Heart left ventricle (tissue), 16 donors: ENCODE results near the gene RABL6. TPM values are rescaled to one million over a fixed set of nuclear protein-coding genes. Genes with fewer than 3 reads are reported as not detected.
A peak's percentile ranks its signal among the peaks of the same experiment; 100 is the strongest.

Experiments
- ATAC-seq, 4 donors: fragments of 200-7000 bp; cut with Tn5 transposase; one replicate each; pipeline ENCODE4 v1.9.1; 2020 to 2022; ENCODE audit warnings: moderate library complexity in 4 of 4, mild to moderate bottlenecking in 3 of 4, moderate number of reproducible peaks in 1 of 4
- DNase-seq, 5 donors: peaks; one replicate each; pipeline ENCODE4 v3.0.0-alpha.2; 2020
- H3K27ac ChIP-seq, 12 donors: fragments of 200-600 bp; sonication (generic) in 4 of 12; one replicate each; pipeline versions ENCODE4 v1.5.0 to v1.8.0; 2016 to 2022; ENCODE audit warnings: mild to moderate bottlenecking in 2 of 12
- H3K27me3 ChIP-seq, 9 donors: fragments of 200-600 bp; sonication (generic) in 2 of 9; one replicate each; pipeline versions ENCODE4 v1.5.1 to v1.8.0; 2016 to 2022; ENCODE audit warnings: mild to moderate bottlenecking in 3 of 9
- H3K36me3 ChIP-seq, 9 donors: fragments of 200-600 bp; sonication (generic) in 2 of 9; one replicate each; pipeline versions ENCODE4 v1.5.0 to v1.8.0; 2018 to 2022; ENCODE audit warnings: mild to moderate bottlenecking in 2 of 9
- H3K4me1 ChIP-seq, 12 donors: fragments of 200-600 bp; sonication (generic) in 4 of 12; one replicate each; pipeline versions ENCODE4 v1.5.0 to v1.8.0; 2016 to 2022; ENCODE audit warnings: mild to moderate bottlenecking in 3 of 12
- H3K4me3 ChIP-seq, 12 donors: fragments of 200-600 bp; sonication (generic) in 4 of 12; one replicate each; pipeline versions ENCODE4 v1.5.0 to v1.8.0; 2017 to 2022; ENCODE audit warnings: mild to moderate bottlenecking in 9 of 12, moderate library complexity in 4 of 12
- H3K9me3 ChIP-seq, 12 donors: fragments of 200-600 bp; sonication (generic) in 4 of 12; one replicate each; pipeline versions ENCODE4 v1.5.0 to v1.8.0; 2016 to 2022; ENCODE audit warnings: mild to moderate bottlenecking in 1 of 12
- POLR2A ChIP-seq, 2 donors: fragments of 450-650 bp; IDR thresholded peaks; one replicate each; pipeline ENCODE4 v1.6.1; 2017; ENCODE audit warnings: antibody characterized with exemption in 2 of 2, mild to moderate bottlenecking in 2 of 2, moderate library complexity in 2 of 2
- WGBS, 4 donors: extraction: QIAGEN DNeasy Blood & Tissue Kit in 2 of 4; methylation state at CpG; one replicate each; pipeline versions ENCODE4 v1.1.5 to v1.1.7; 2013 to 2018; 5-methylcytosine and 5-hydroxymethylcytosine counted together
- intact Hi-C, 10 donors: fragments of 100-400 bp; cut with DNase I; formaldehyde crosslinking; loops; one replicate each; pipeline versions ENCODE4 v1.11.1 to v1.14.2; 2022
- polyA plus RNA-seq, 2 donors: library from polyadenylated mRNA; stranded (reverse); fragments of 200-250 nt; gene quantifications; one replicate each; pipeline ENCODE4 v1.2.3, GENCODE V29; 2013
- total RNA-seq, 9 donors: library from RNA; depleted of rRNA in 2 of 9; stranded (reverse); fragments of >200 nt in 2 of 9; fragmentation: NEBNext Ultra II Directional in 3 of 9; extraction: Animal tissue kit (Norgen Biotek cat#: 25700) in 3 of 9; gene quantifications; one replicate each; pipeline versions ENCODE4 v1.1.0 to v1.2.4, GENCODE V29; 2016 to 2023
- TF ChIP-seq, protein P1 (sequence below), 12 donors: fragments of 200-600 bp; sonication (generic) in 4 of 12; IDR thresholded peaks; one replicate each; pipeline versions ENCODE4 v1.5.0 to v1.8.0; 2018 to 2022; ENCODE audit warnings: antibody characterized with exemption in 12 of 12, mild to moderate bottlenecking in 5 of 12
- donor health status: ischemic (EF 13 %, LVEDD 7.1; RV severe dilation, severe dysfunction).
- donor health status: healthy with polysubstance abuse.
- donor health status: DM: no; HTN: yes; CAD: no.
- donor health status: DM: no; HTN: no; CAD: no.
- donor health status: ischemic (EF 25% LVEDD 6.9; RV normal size, moderate dysfunction).
- donor health status: ischemic (EF 25% LVEDD 5.7; RV mildly dilated, moderate dysfunction).
- donor health status: healthy.
- donor health status: DM: yes; HTN: yes; CAD: no.
- donor health status: ischemic (EF 35%, LVEDD 5.7; RV mildly dilated, moderate dysfunction).
- donor health status: nonischemic (EF 11% LVEDD 7.7; RV severe dilation, severe dysfunction).
- donor health status: DM: yes; HTN: yes; CAD: no.
- donor health status: PGD.
- donor health status: ischemic (EF 29% LVEDD 5.4; RV normal size, mild dysfunction).
- donor health status: nonischemic (EF 23%, LVEDD 6.1; RV moderate dilation, normal function).

RABL6 gene
- total and polyA plus RNA-seq, 11 donors, result 59.4 to 90.8 (median 71.6) TPM

DNA sequence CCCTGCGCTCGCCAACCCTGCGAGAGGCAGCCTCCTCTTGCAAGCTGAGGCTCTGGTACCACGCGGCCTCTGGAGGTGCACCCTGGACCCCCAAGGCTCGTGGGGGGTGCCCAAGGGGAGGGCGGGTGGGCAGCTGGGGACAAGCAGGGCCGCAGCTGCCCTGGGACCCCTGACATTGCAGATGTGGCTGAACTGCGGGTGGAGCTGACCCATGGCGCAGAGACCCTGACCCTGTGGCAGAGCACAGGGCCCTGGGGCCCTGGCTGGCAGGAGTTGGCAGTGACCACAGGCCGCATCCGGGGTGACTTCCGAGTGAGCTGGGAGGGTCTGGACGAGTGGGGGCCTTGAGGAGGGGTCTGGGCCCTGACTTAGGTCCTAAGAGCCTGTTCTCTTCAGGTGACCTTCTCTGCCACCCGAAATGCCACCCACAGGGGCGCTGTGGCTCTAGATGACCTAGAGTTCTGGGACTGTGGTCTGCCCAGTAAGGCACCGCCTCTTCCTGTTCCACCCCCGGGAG, 45.9 kb downstream of the RABL6 start:
- DNase-seq (peak in 3 of 5 donors; percentile 15 to 48 (median 20)), ATAC-seq (no peak)
- Histone ChIP-seq H3K4me3 (no peak overlapping the region), H3K27ac (no peak overlapping the region), H3K9me3 (no peaks in the 10 kb centered on the region), H3K27me3 (no peaks in the 10 kb centered on the region), H3K4me1 (peaks cover 4 to 34% (median 20%) of the 10 kb centered on the region in 12 donors), H3K36me3 (peaks cover 0 to 15% (median 9%) of the 10 kb centered on the region in 9 donors)
- intact Hi-C loops, result loop anchor here in 3 of 10 donors (5.0 kb wide), 2 partner anchors 74 to 89 kb away; partner anchors contain the start of gene FBXW5 (in 2 of the 3)
- no peak for TF ChIP-seq POLR2A (IDR thresholded peaks at IDR 0.05)
- TF ChIP-seq, protein P1, sequence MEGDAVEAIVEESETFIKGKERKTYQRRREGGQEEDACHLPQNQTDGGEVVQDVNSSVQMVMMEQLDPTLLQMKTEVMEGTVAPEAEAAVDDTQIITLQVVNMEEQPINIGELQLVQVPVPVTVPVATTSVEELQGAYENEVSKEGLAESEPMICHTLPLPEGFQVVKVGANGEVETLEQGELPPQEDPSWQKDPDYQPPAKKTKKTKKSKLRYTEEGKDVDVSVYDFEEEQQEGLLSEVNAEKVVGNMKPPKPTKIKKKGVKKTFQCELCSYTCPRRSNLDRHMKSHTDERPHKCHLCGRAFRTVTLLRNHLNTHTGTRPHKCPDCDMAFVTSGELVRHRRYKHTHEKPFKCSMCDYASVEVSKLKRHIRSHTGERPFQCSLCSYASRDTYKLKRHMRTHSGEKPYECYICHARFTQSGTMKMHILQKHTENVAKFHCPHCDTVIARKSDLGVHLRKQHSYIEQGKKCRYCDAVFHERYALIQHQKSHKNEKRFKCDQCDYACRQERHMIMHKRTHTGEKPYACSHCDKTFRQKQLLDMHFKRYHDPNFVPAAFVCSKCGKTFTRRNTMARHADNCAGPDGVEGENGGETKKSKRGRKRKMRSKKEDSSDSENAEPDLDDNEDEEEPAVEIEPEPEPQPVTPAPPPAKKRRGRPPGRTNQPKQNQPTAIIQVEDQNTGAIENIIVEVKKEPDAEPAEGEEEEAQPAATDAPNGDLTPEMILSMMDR (IDR thresholded peaks at IDR 0.05), result no peak
- 82 to 89% (median 85%) methylated on average over 7 to 18 of the region's 18 CpGs for WGBS, 4 donors

DNA sequence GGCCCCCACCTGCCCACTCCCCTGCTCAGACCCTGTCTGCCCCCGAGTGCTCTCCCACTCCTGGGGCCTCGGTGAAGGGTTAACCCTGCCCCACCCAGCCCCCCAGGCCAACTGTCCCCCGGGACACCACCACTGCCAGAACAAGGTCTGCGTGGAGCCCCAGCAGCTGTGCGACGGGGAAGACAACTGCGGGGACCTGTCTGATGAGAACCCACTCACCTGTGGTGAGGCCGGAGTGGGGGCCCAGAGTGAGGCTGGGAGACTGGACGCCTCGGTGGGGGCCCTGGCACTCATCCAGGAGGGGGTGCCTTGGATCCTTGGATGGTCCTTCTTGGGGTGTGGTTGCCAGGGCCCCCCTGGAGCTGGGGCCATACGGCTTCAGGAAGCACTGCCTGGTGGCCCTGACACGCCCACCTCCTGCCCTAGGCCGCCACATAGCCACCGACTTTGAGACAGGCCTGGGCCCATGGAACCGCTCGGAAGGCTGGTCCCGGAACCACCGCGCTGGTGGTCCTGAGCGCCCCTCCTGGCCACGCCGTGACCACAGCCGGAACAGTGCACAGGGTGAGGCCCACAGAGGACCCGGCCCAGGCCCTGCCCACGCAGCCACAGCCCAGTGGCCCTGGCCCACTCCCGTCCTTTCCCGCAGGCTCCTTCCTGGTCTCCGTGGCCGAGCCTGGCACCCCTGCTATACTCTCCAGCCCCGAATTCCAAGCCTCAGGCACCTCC, 46.5 kb downstream of the RABL6 start:
- Histone ChIP-seq H3K9me3 (no peaks in the 10 kb centered on the region), H3K27me3 (no peaks in the 10 kb centered on the region), H3K36me3 (peaks cover 0 to 15% (median 9%) of the 10 kb centered on the region in 9 donors), H3K4me1 (peaks cover 4 to 40% (median 23%) of the 10 kb centered on the region in 12 donors), H3K4me3 (no peak overlapping the region), H3K27ac (no peak overlapping the region)
- TF ChIP-seq POLR2A (IDR thresholded peaks at IDR 0.05), result no peak
- TF ChIP-seq, protein P1 (IDR thresholded peaks at IDR 0.05), result no peak
- whole genome bisulfite sequencing, 4 donors, result 67 to 86% (median 81%) methylated on average over 8 to 30 of the region's 30 CpGs
- DNase-seq (peak in 4 of 5 donors; percentile 27 to 30 (median 30)), ATAC-seq (no peak)
- intact Hi-C loops, result loop anchor here in 3 of 10 donors (5.0 kb wide), 2 partner anchors 73 to 88 kb away; partner anchors contain the start of gene FBXW5 (in 2 of the 3)

DNA sequence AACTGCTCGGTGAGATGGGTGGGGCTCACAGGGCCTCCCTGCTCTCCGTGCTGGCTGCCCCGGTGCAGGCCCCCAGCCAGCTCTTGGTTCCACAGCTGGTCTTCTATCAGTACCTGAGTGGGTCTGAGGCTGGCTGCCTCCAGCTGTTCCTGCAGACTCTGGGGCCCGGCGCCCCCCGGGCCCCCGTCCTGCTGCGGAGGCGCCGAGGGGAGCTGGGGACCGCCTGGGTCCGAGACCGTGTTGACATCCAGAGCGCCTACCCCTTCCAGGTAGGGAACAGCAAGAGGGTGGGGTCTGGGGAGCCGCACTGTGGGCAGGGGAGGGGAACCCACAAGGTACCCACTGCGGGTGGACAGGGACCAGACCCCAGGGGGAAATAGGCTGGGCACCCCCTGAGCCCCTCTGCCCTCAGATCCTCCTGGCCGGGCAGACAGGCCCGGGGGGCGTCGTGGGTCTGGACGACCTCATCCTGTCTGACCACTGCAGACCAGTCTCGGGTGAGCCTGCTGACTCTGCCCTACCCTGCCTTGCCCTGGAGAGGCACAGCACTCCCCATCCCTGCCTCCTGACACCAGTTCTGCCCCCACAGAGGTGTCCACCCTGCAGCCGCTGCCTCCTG, 47.2 kb downstream of the RABL6 start:
- Histone ChIP-seq H3K9me3 (no peaks in the 10 kb centered on the region), H3K27me3 (no peaks in the 10 kb centered on the region), H3K4me1 (peaks cover 4 to 43% (median 24%) of the 10 kb centered on the region in 12 donors), H3K36me3 (peaks cover 0 to 18% (median 9%) of the 10 kb centered on the region in 9 donors), H3K4me3 (no peak overlapping the region), H3K27ac (no peak overlapping the region)
- TF ChIP-seq POLR2A (IDR thresholded peaks at IDR 0.05), result no peak
- TF ChIP-seq, protein P1 (IDR thresholded peaks at IDR 0.05), result no peak
- DNase-seq, result peak in 2 of 5 donors; percentile 9 to 23
- WGBS, 4 donors, result 80 to 91% (median 88%) methylated on average over 9 to 23 of the region's 23 CpGs
- intact Hi-C loops, result loop anchor here in 3 of 10 donors (5.0 kb wide), 2 partner anchors 72 to 87 kb away; partner anchors contain the start of gene FBXW5 (in 2 of the 3)
- ATAC-seq, result no peak
